Osteocyte (in vitro differentiated cells): ENCODE measurements around the gene CDC25C. TPM values are rescaled to one million over a fixed set of nuclear protein-coding genes. Genes with fewer than 3 reads are reported as not detected.
A peak's percentile ranks its signal among the peaks of the same experiment; 100 is the strongest.

Source experiments
- DNase-seq: peaks from one replicate; pipeline ENCODE4 v3.0.0; 2021; ENCODE audit warnings: mixed read lengths; ENCODE audit not compliant: unreplicated experiment; ENCODE audit errors: extremely low spot score
- H3K27ac Mint-ChIP-seq: one replicate; pipeline ENCODE4 v1.8.0; 2021; ENCODE audit warnings: mild to moderate bottlenecking, mixed read lengths; ENCODE audit not compliant: unreplicated experiment
- H3K27me3 Mint-ChIP-seq: one replicate; pipeline ENCODE4 v1.8.0; 2021; ENCODE audit warnings: mixed read lengths; ENCODE audit not compliant: unreplicated experiment
- H3K36me3 Mint-ChIP-seq: one replicate; pipeline ENCODE4 v1.8.0; 2021; ENCODE audit warnings: mixed read lengths; ENCODE audit not compliant: unreplicated experiment
- H3K4me1 Mint-ChIP-seq: one replicate; pipeline ENCODE4 v1.8.0; 2021; ENCODE audit warnings: mixed read lengths; ENCODE audit not compliant: unreplicated experiment
- H3K4me3 Mint-ChIP-seq: one replicate; pipeline ENCODE4 v1.8.0; 2021; ENCODE audit warnings: mild to moderate bottlenecking, moderate library complexity, mixed read lengths; ENCODE audit not compliant: unreplicated experiment
- H3K9me3 Mint-ChIP-seq: one replicate; pipeline ENCODE4 v1.8.0; 2021; ENCODE audit warnings: mixed read lengths; ENCODE audit not compliant: unreplicated experiment
- total RNA-seq: library from RNA; stranded (reverse); gene quantifications from 2 replicates; pipeline ENCODE4 v1.2.1, GENCODE V29; 2021
- TF ChIP-seq, protein P1 (sequence below): fragments of 200-600 bp; sonication (generic); IDR thresholded peaks from 2 replicates; pipeline ENCODE4 v1.5.0; 2021; ENCODE audit warnings: antibody characterized with exemption, mild to moderate bottlenecking, moderate library complexity

CDC25C gene
- total RNA-seq, 1 donor from 2014 or later: 2.2 TPM

DNA sequence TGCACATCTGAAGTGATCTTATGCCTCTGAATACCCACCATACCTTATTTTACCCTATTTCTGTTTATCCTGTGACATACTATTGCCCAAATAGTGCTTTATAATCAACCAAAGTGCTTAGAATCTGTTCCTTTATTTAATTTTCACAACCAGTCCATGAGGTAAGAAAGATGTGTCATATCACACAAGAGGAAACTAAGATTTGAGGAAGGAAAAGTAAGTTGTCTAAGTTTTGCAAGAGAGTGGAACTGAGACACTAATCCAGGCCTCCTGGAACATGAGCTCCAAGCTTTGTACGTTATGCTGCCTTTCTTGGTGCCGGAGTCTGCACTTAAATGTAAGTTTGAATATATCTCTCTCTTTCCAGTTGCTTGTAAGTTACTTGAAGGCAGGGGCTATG, 38.1 kb upstream of the CDC25C start:
- Mint-ChIP-seq H3K27me3 (no peaks in the 10 kb centered on the region), H3K27ac (peak overlapping the region; percentile 17), H3K4me1 (peaks cover 29% of the 10 kb centered on the region), H3K36me3 (no peaks in the 10 kb centered on the region), H3K9me3 (no peaks in the 10 kb centered on the region), H3K4me3 (no peak overlapping the region)
- DNase-seq: no peak
- TF ChIP-seq, protein P1, sequence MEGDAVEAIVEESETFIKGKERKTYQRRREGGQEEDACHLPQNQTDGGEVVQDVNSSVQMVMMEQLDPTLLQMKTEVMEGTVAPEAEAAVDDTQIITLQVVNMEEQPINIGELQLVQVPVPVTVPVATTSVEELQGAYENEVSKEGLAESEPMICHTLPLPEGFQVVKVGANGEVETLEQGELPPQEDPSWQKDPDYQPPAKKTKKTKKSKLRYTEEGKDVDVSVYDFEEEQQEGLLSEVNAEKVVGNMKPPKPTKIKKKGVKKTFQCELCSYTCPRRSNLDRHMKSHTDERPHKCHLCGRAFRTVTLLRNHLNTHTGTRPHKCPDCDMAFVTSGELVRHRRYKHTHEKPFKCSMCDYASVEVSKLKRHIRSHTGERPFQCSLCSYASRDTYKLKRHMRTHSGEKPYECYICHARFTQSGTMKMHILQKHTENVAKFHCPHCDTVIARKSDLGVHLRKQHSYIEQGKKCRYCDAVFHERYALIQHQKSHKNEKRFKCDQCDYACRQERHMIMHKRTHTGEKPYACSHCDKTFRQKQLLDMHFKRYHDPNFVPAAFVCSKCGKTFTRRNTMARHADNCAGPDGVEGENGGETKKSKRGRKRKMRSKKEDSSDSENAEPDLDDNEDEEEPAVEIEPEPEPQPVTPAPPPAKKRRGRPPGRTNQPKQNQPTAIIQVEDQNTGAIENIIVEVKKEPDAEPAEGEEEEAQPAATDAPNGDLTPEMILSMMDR: no peak

DNA sequence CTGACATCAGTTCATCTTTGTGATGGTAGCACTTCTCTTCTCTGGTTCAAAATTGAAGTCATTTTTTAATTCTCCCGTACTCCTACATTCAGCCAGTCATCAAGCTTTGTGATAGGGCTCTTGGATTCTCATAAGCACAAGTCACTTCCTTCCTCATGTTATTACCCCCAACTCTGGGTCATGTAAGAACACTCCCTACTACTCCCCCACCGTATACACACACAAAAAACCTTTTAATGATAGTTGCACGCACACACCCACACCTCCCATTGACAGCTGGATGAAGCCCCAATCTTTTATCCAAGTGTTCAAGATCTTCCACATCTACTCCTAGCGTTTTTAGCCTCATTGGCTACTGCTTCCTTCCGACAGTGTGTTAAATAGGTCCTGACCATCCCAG, 37.7 kb upstream of the CDC25C start:
- H3K4me1 Mint-ChIP-seq: peaks cover 29% of the 10 kb centered on the region
- H3K27ac Mint-ChIP-seq: no peak overlapping the region
- TF ChIP-seq, protein P1: no peak
- no peaks in the 10 kb centered on the region for H3K36me3 Mint-ChIP-seq
- H3K4me3 Mint-ChIP-seq: no peak overlapping the region
- H3K9me3 Mint-ChIP-seq: no peaks in the 10 kb centered on the region
- no peak for DNase-seq
- H3K27me3 Mint-ChIP-seq: no peaks in the 10 kb centered on the region

DNA sequence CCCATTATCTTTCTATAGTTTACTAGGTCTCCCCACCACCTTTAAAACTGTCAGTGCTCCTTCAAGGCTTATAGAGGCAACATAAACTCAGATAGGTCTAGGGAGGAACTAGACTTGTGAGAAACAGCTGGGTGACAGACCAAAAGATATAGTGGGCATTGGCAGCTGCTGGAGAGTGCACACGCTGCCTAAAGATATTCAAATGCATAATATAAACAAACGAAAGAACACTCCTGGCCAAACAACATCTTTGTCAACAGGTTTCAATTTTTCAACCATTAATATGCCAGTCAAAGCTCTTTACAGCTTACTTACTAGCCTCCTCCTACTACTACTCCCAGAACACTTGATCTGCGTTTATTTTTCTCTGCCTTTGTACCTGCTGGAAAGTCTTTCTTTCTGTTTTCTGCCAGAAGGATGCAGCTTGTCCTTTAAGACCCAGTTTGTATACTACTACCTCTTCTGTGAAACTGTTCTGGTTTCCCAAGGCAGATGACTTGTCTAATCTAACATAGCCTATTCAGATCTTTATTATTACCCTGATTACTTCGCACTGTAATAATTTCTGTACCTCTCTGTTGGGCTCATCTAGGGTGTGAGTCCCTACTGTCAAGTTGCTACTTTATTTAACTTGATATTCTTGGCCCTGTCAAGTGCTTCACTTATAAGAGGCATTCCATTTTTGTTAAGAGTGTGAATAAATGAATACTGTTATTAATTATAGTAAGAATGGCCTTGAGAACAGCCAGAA, 35.2 kb upstream of the CDC25C start:
- DNase-seq: no peak
- Mint-ChIP-seq H3K36me3 (peaks cover 2% of the 10 kb centered on the region), H3K4me3 (no peak overlapping the region), H3K4me1 (peaks cover 29% of the 10 kb centered on the region), H3K9me3 (no peaks in the 10 kb centered on the region), H3K27ac (peak overlapping the region; percentile 21), H3K27me3 (no peaks in the 10 kb centered on the region)
- TF ChIP-seq, protein P1: no peak

DNA sequence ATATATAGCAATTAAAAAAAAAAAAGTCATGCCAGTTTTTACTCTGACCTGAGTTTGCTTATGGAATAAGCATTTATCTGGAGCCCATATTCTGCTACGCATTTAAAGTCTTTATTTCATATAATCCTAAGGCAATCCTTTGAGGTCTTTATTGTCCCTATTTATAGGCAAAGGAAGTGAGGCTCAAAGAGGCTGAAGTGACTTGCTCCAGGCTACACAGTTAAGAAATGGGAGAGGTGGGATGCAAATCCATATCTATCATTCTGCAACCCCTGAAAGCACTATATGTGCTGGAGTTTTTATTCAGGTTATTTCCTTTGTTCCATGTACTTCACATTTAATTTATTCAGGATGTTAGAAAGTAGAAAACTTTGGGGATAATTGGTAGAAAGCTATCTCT, 33.0 kb upstream of the CDC25C start:
- H3K27ac Mint-ChIP-seq: no peak overlapping the region
- no peaks in the 10 kb centered on the region for H3K9me3 Mint-ChIP-seq
- peaks cover 29% of the 10 kb centered on the region for H3K4me1 Mint-ChIP-seq
- TF ChIP-seq, protein P1: no peak
- no peaks in the 10 kb centered on the region for H3K27me3 Mint-ChIP-seq
- H3K4me3 Mint-ChIP-seq: no peak overlapping the region
- no peak for DNase-seq
- H3K36me3 Mint-ChIP-seq: peaks cover 2% of the 10 kb centered on the region

DNA sequence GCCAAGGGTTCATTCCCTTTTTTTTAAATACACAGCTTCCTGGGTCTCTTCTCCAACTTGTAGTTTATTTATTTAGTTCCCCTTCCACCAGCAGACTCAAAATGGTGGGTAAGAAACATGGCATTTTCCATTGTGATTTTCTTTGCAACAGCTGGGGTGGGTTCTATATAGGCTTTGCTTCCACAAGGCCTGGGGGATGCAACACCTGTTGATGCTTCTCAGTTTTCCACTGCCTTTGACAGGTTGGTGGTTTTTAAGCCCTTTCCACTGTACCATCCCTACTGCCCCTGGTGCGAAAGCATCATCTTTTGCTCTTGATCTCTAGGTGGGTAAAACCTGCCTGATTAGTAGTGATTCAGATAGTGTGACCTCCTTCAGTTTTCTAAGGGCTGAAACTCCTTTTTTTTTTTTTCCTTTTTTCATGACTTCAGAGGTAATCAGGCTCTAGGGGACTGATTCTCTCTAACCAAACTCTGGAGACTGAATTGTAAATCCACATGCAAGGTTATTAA, 29.4 kb upstream of the CDC25C start:
- no peaks in the 10 kb centered on the region for H3K9me3 Mint-ChIP-seq
- no peaks in the 10 kb centered on the region for H3K27me3 Mint-ChIP-seq
- peaks cover 2% of the 10 kb centered on the region for H3K36me3 Mint-ChIP-seq
- H3K27ac Mint-ChIP-seq: peak overlapping the region; percentile 38
- no peak for DNase-seq
- TF ChIP-seq, protein P1: no peak
- H3K4me3 Mint-ChIP-seq: no peak overlapping the region
- peaks cover 19% of the 10 kb centered on the region for H3K4me1 Mint-ChIP-seq
